ENCODE measurements around the gene PRKAG2.
A peak's percentile ranks its signal among the peaks of the same experiment; 100 is the strongest.

The PRKAG2 gene

DNA sequence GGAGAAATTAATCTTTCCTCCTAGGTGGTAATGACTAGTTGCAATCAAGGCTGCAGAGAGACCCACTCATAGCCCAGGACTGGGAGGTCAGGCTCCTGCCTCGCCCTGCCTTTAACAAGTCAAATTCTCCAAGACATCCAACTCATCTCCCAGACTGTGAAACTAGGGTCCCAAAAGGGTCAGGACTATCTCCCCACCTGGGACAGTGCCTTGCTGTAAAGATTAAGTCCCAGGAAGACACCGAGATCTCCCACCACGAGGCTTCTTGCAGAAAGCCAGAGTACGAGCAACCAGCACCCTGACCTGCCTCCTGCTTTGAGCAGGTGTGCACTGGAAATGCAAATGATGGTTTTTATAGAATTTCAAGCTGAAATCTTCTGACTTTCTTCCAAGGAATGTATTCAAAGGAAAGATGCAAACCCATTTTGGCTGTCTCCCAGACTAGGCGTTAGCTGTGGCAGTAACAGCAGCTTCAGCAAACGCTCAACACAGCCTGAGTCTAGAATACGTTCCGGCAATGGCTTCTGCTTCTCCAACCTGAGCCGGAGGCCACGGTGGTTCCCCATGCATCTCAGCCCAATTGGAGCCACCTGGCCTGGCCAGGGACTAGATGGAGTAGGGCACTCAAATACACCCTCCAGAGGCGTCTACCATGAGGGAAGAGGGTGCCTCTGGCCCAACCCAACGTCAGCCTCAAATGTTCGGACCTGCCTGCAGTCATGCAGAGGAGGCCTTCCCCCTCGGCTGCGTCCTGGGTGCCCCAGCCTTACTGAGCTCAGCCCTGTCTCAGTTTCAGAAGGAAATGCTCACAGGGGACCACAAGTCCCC lies 170.4 kb downstream of the PRKAG2 start:
- TF ChIP-seq, protein P1, sequence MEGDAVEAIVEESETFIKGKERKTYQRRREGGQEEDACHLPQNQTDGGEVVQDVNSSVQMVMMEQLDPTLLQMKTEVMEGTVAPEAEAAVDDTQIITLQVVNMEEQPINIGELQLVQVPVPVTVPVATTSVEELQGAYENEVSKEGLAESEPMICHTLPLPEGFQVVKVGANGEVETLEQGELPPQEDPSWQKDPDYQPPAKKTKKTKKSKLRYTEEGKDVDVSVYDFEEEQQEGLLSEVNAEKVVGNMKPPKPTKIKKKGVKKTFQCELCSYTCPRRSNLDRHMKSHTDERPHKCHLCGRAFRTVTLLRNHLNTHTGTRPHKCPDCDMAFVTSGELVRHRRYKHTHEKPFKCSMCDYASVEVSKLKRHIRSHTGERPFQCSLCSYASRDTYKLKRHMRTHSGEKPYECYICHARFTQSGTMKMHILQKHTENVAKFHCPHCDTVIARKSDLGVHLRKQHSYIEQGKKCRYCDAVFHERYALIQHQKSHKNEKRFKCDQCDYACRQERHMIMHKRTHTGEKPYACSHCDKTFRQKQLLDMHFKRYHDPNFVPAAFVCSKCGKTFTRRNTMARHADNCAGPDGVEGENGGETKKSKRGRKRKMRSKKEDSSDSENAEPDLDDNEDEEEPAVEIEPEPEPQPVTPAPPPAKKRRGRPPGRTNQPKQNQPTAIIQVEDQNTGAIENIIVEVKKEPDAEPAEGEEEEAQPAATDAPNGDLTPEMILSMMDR (IDR thresholded peaks at IDR 0.05; ENCODE audit: insufficient read depth, low read length, poor library complexity, severe bottlenecking) = no peak

DNA sequence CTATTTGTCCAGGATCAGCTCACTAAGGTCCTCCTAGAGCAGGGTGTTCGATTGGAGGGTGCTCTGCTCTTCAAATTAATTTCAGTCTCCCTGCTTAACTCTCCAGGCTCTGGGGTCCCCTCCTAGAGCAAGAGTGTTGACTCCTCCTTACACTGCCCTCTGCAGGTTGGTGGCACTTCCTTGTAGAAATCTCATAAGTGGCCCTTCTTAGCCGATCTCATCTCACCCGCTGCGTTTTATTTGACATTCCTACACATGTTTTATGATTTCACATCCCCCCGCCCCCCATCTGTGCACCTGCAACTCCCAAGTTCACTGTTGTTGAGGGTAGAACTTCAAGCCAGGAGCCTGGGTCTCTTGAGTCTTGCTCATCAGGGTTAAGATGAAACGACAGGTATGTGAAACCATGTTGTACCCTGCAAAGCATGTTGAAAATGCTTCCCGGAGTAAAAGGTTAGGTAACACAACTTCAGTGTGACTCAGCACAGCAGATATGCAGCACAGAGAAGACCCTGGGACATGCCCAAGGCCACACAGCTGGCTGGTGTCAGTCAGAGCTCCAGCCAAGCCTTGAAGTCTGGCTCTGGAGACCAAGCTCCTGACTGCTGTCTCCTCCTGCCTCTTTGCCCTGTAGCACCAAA lies 171.2 kb downstream of the PRKAG2 start:
- TF ChIP-seq, protein P1 (IDR thresholded peaks at IDR 0.05; ENCODE audit: insufficient read depth, low read length, poor library complexity, severe bottlenecking) = peak; percentile 63
- Histone ChIP-seq H3K4me3 (replicated peaks; ENCODE audit: low read depth, low read length) (no peak overlapping the region), H3K27me3 (replicated peaks; ENCODE audit: control insufficient read depth, insufficient read depth, low read length) (no peaks in the 10 kb centered on the region; the same call in 1 of the 2 replicates), H3K36me3 (ENCODE audit: control insufficient read depth, insufficient read depth, low read length) (no peaks in the 10 kb centered on the region)
- no peak for DNase-seq (ENCODE audit: extremely low read depth, insufficient read length)

More for the DNA sequence above, 170.4 kb downstream of the PRKAG2 start:
- no peak overlapping the region for H3K4me3 ChIP-seq (replicated peaks; ENCODE audit: low read depth, low read length)
- H3K36me3 ChIP-seq (ENCODE audit: control insufficient read depth, insufficient read depth, low read length) = no peaks in the 10 kb centered on the region
- no peak for DNase-seq (ENCODE audit: extremely low read depth, insufficient read length)
- H3K27me3 ChIP-seq (replicated peaks; ENCODE audit: control insufficient read depth, insufficient read depth, low read length) = no peaks in the 10 kb centered on the region; the same call in 1 of the 2 replicates

DNA sequence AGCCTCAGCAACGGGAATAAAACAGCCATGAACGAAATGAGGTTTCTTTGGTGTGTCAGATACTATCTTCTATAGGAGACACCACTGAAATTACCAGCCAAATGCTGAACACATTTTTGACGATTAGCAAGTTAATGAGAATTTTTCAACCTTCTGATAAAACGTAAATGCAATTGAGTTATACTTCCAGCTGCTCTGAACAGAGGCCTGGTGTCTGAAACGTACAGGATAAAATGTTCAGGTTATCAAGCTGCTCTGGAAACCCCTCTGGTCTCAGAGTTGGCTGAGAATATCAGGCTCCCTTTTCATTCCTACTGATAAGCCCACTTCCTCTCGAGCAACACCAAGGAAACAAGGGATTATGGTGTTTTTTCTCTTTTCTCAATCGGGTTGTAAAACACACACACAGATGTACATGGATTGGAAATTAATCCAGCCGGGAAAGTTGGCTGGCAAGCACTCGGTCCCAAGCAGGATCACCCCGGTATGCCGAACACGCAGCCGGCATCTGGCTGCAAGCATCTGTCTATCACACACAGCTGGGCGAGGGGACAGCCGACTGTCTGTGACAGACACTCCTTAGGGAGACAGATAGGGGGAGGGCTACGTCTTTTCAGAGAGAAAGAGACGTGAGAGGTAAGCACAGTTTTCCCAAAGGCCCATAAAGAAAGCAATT lies 171.8 kb downstream of the PRKAG2 start:
- no peaks in the 10 kb centered on the region; the same call in 1 of the 2 replicates for H3K27me3 ChIP-seq (replicated peaks; ENCODE audit: control insufficient read depth, insufficient read depth, low read length)
- no peaks in the 10 kb centered on the region for H3K36me3 ChIP-seq (ENCODE audit: control insufficient read depth, insufficient read depth, low read length)
- no peak for DNase-seq (ENCODE audit: extremely low read depth, insufficient read length)
- TF ChIP-seq, protein P1 (IDR thresholded peaks at IDR 0.05; ENCODE audit: insufficient read depth, low read length, poor library complexity, severe bottlenecking) = no peak
- no peak overlapping the region for H3K4me3 ChIP-seq (replicated peaks; ENCODE audit: low read depth, low read length)

DNA sequence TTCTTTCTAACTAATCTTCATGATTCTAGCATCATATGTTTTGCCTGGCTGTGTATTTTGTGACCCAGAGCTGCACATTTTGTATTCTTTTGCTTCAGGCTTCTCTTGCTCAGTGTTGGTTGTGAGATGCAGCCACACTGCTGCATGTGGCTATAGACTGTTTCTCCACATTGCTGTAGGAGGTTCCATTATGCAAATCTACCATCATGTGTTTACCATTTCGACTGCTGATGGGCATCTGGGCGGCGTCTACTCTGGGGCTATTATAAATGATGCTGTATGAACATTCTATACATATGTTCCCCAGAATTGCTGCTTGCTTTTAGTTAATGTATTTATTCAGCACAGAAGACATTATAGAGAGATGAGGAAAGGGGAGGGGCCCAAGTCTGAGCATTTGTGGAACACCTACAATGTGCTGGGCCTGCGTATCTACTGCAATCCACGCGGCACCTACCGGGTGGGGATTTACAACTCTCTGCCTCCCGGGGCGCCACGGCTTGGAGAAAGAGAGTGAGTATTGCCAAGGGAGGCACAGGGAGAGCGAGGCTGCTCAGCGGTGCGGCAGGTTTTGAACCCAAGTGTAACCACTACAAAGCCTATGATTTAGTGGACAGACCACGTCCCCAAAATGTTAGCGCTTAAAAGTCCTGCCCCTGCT lies 172.5 kb downstream of the PRKAG2 start:
- TF ChIP-seq, protein P1 (IDR thresholded peaks at IDR 0.05; ENCODE audit: insufficient read depth, low read length, poor library complexity, severe bottlenecking) = no peak
- H3K27me3 ChIP-seq (replicated peaks; ENCODE audit: control insufficient read depth, insufficient read depth, low read length) = no peaks in the 10 kb centered on the region; the same call in 1 of the 2 replicates
- no peak for DNase-seq (ENCODE audit: extremely low read depth, insufficient read length)
- H3K4me3 ChIP-seq (replicated peaks; ENCODE audit: low read depth, low read length) = no peak overlapping the region
- no peaks in the 10 kb centered on the region for H3K36me3 ChIP-seq (ENCODE audit: control insufficient read depth, insufficient read depth, low read length)

DNA sequence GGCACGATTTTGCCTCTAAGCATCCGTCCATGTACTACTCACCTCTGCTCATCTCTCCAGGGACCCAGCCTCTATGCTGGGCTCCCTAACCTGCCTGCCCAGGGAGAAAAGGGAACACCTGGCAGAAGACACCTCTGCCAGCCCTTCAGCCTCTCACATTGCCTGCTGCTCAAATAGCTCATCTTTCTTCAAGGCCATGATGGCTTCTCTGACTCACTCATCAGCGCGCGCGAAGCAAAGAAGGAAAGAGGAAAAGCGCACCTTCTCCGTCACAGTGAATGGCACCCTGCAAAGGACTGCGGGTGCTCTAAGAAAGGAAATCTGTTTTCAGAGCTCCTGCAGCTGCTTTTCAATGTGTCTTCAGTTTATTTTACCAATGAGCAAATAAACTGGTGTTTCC lies 174.0 kb downstream of the PRKAG2 start:
- H3K36me3 ChIP-seq (ENCODE audit: control insufficient read depth, insufficient read depth, low read length) = no peaks in the 10 kb centered on the region
- TF ChIP-seq, protein P1 (IDR thresholded peaks at IDR 0.05; ENCODE audit: insufficient read depth, low read length, poor library complexity, severe bottlenecking) = no peak
- no peaks in the 10 kb centered on the region; the same call in 1 of the 2 replicates for H3K27me3 ChIP-seq (replicated peaks; ENCODE audit: control insufficient read depth, insufficient read depth, low read length)
- no peak for DNase-seq (ENCODE audit: extremely low read depth, insufficient read length)
- H3K4me3 ChIP-seq (replicated peaks; ENCODE audit: low read depth, low read length) = no peak overlapping the region
